ENCODE data around the gene NRBF2.

Gene NRBF2

DNA sequence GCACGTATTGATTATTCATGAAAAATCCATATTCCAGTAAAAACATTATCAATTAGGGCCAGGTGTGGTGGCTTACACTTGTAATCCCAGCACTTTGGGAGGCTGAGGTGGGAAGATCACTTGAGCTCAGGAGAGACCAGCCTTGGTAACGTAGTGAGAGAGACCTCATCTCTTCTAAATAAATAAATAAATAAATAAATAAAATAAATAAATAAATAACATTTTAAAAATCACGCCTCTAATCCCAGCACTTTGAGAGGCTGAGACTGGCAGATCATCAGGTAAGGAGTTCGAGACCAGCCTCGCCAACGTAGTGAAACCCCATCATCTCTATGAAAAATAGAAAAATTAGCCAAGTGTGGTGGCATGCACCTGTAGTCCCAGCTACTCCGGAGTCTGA is 32.1 kb downstream of the NRBF2 start:
- DNase-seq, result no peak

DNA sequence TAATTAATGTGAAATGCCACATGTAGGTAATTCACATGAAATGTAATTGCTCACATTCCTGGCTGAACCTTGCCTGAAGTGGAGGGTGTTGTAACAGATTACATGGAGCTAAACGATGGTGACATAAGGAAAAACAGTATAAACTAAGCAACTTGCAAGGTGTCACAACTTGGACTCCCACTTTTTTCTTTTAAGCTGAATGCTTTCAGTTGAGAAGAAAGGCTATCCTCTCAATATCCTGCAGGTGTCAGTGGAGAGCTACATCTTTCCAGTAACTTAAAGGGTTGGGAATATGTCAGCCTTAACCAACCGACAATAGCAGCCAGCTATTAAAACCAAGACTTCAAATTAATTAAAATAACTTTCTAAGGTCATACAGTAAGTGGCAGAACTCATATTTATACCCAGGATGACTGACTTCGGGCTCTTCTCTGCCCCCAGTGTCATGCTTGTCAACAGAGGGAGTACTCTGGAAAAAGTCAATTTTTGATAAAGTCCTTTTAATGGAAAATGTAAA is 33.7 kb downstream of the NRBF2 start:
- DNase-seq, result peak; percentile 48

DNA sequence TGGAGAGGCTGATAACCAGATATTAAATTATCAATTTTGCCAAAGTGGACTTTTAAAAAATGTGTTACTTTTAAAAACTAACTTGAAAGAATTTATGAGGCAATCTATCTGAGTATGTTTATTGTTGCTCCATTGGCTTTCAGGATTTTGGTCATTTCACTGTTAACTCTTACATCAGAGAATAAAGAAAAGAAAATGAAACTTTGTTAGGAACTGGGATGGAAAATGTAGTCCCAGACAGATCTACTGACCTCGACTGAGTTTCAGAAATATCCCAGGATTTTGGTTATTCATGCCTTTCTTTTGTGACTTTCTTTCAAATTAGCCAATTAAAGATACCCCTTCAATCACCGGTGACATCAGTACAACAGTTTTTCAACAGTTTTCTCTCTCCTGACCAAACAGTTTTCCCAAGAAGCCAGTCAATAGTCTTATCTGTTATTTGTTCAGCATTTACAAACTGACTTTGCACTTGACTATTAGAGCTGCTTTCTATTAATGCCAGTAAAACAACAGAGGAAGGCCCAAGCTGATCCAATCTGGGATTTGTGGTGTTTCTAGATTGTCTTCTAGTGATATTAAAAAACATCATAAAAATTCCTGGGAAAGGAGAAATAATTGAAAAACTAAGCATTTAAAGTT is 35.8 kb downstream of the NRBF2 start:
- DNase-seq, result no peak

DNA sequence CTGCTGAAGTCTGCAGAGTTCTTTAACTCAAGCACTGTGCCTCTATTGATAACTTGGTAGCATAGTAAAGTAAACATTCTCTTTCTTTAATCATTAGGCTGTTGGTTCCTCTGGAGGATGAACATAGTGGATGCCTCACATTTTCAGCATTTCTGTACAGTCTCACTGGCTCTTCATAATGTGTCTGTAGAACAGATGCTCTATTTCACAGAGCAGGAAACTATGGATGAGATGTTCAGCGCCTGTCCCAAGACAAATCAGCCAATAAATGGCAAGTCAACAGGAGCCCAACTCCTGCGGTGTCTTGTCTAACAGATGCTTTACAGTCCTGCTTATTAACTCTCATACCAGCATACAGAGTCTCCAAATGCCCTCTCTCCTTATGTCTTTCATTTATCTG is 36.5 kb downstream of the NRBF2 start:
- DNase-seq, result no peak

DNA sequence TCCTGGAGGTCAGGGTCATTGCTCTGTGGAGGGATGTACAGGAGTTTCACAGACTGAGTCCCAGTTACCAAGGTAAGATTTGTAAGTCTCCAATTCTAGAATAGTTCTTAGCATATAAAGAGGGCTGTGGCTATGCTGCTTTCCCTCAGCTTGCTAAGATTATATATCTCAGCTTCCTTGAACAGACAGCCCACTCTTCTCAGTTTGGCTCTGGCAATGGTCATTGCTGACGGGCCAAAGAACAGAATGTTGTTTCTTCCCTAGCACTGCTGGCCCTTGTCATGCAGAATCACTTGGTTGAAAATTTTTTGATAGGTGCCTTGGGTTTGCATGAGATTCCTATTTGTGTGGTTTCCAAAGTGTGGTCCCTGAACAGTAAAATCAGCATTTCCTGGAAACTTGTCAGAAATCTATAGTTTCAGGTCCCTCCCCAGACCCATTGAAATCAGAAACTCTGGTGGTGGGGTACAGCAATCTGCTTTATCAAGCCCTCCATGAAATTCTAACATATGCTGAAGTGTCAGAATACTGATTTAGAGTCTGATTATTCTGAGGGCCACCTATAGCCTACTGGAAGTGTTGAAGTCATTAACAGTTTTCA is 38.2 kb downstream of the NRBF2 start:
- no peak for DNase-seq

DNA sequence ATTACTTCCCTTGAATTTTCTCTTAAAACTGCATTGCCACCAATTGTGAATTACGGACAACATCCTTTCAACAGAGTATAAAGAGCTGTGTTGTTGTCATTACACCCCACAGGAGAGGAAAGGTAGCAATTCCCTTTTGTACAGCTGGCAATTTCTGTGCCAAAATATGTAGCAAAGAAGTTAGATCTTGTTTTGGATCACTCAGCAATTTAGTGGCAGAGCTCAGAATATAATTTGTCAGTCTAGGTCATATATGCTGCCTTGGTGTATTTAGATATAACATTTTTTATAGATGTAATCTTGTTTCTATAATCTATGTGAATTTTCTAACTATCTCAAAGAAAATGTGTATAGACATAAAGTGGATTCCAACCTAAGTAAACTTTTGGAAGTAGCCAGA is 38.8 kb downstream of the NRBF2 start:
- no peak for DNase-seq

DNA sequence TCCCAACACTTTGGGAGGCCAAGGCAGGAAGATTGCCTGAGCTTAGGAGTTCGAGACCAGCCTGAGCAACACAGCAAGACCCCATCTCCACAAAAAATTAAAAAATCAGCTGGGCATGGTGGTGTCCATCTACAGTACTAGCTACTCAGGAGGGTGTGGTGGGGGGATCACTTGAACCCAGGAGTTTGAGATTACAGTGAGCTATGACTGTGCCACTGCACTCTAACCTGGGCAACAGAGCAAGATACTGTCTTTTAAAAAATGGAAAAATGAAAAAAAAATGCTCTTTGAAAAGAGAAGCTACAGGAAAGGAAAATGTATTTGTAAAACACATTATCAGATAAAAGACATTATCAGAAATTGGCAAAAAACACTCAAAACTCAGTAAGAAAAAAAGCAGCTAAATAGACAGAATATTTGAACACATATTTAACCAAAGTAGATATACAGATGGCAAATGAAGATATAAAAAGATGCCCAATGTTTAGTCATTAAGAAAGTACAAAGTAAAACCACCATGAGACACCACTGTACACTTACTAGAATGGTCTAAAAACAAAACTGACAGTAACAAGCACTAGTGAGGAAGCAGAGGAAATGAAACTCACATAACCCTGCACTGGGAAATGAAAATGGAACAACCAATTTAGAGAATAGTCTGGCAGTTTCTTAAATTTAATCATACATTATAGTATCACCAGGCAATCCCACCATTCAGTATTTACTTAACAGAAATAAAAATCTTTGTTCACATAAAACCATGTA is 40.5 kb downstream of the NRBF2 start:
- DNase-seq, result no peak

DNA sequence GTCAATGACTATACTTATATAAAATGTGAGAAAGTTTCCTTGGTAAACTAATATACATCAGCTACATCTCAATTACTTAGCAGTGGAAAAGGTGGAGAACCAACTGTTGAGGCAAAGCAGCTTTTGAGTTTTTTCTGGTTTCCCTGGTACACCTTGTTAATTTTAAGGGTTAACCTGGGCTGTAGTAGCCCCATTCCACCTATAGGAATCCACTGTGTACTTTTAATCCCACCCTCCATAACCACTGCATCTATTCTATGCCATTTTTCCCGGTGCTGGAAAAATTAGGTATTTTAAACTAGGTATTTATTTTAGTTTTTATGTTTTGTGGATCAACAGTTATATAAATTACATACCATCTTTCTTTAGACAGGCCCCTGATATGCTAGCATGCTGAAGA is 42.4 kb downstream of the NRBF2 start:
- DNase-seq, result no peak

DNA sequence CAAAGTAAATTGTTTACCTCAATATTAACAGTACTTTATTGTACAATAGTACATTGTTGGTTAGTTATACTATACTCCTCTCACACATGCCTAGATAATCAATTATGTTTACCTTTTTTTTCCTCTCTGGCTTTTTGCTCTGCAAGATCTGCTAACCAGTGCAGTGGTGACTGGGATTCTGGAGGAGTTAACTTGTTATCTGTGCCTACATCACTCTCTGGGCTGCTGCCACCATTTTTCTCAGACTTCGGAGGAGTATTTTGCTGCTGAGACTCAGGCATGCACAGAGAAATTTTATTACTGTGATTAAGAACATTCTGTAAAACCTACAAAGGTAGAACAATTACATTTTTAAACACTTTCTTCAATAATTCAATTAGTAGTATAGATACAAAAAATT is 59.7 kb downstream of the NRBF2 start:
- no peak for DNase-seq

DNA sequence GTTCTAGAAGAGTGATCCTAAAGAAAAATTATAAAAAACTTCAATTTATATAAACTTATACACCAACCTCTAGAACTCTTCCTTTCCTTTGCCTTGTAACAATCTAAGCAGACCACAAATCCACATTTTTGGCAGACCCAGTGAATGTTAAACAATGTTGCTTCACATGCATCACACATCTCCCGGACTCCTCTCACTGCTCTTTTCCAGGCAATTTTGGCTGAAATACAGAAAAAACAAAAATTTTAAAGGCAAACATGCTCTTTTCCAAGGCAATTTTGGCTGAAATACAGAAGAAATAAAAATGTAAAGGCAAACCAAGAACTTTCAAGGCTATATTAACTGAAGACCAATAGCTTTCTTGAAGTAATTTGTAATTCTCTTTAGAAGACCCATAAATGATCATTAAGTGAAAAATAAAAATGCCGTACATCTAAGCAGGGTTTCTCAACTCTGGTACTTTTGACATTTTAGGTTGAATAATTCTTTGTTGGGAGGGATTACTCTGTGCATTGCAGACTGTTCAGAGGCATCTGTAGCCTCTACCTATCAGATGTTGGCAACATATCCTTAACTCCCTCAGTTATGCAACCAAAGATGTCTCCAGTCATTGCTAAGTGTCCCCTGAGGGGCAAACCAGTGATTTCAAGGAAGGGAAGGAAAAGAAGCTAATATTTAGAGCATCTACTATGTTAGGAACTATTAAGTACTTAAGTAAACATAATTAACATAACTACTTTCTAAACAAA is 64.4 kb downstream of the NRBF2 start:
- no peak for DNase-seq

DNA sequence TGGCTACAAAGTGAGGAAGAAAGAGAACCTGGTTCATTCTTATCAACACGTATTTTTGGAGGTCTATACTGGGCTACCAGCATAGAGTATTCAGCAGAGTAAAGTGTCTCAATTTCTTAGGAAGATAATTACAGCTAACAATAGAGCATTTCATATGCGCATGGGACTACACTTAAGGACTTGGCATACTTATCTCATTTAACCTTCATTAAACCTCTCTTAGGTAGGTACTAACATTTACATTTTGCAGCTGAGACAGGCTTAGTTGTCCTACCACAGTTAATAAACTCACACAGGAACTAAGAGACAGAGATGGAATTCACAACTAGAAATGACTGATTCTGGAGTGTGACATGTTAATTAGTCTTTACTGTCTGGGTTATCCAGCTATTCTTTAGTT is 66.6 kb downstream of the NRBF2 start:
- no peak for DNase-seq

DNA sequence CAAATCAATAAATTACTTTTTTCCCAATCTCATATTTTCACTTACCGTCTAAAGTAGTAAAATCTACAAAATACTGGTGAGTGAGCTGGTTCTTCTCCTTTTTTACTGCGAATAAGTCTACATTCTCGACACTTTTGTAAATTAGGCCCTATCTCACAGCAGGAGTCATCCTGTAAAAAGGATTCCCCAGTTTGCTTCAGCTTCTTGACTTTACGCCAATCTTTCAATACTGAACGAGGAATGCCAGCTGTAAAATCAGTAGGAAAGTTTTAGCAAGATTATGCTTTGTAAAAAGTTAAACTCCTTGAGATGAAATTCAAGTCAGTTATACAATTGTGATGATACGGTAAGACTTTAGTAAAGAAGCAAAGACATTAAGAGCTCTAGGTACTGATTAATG is 67.3 kb downstream of the NRBF2 start:
- no peak for DNase-seq

DNA sequence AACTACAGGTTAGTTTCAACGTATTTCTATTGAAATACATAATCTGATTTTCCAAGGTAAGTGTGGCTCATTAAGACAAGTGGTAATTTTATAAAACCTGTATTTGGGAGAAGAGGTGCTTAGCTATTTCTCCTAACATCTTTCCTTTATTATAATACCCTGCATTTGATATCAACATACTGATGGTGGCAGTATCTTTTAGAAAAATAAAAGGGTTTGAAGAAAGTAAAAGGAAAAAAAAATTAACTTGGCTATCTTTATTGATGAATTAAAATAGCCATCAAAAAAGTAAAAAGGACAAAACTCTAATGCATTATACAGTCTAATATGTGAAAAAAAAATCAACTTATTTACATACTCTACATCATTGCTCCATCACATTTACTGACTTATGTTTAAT is 68.0 kb downstream of the NRBF2 start:
- no peak for DNase-seq

Data from central memory CD4-positive, alpha-beta T cell (primary cell).